Left hindlimb (tissue), 1 donor: ENCODE measurements around the gene ITCH.
"Not testable (repeated sequence)": the region's sequence is repeated elsewhere in the genome, so short reads cannot be mapped to it uniquely, and the experiment has no call there.

Experiments used
- DNase-seq: peaks from one replicate; pipeline ENCODE4 v3.0.0-alpha.2; 2018

The ITCH gene

GRCh38 chr20:34514897-34515483, 151.9 kb downstream of the ITCH start:
- DNase-seq, result no peak

- peak; percentile 64 for DNase-seq
Observed at GRCh38 chr20:34515484-34516246, 152.6 kb downstream of the ITCH start.

GRCh38 chr20:34516247-34517113, 153.4 kb downstream of the ITCH start, which contains the start of gene DYNLRB1:
DYNLRB1 (plus strand) TSS chr20:34516422; CDS start chr20:34516459, 37 bp downstream.
- DNase-seq, result peak; percentile 97

GRCh38 chr20:34517114-34517505, 154.0 kb downstream of the ITCH start:
- DNase-seq, result no peak

GRCh38 chr20:34518863-34519262, 155.8 kb downstream of the ITCH start:
- DNase-seq, result not testable (repeated sequence)

GRCh38 chr20:34519841-34520240, 156.8 kb downstream of the ITCH start:
- not testable (repeated sequence) for DNase-seq

GRCh38 chr20:34522969-34523871, 160.1 kb downstream of the ITCH start:
- no peak for DNase-seq

- DNase-seq, result no peak
Observed at GRCh38 chr20:34524426-34524825, 161.4 kb downstream of the ITCH start.

GRCh38 chr20:34525342-34525708, 162.3 kb downstream of the ITCH start:
- DNase-seq, result no peak

- DNase-seq, result no peak
Observed at GRCh38 chr20:34525709-34526416, 162.8 kb downstream of the ITCH start.

- no peak for DNase-seq
Observed at GRCh38 chr20:34526466-34526865, 163.4 kb downstream of the ITCH start.

- no peak for DNase-seq
Observed at GRCh38 chr20:34527016-34527415, 163.9 kb downstream of the ITCH start.

- no peak for DNase-seq
Observed at GRCh38 chr20:34528921-34529297, 165.8 kb downstream of the ITCH start.

GRCh38 chr20:34529742-34530141, 166.7 kb downstream of the ITCH start:
- no peak for DNase-seq

GRCh38 chr20:34530342-34530741, 167.3 kb downstream of the ITCH start:
- DNase-seq, result no peak

- no peak for DNase-seq
Observed at GRCh38 chr20:34531608-34532265, 168.7 kb downstream of the ITCH start.

- no peak for DNase-seq
Observed at GRCh38 chr20:34532320-34532719, 169.2 kb downstream of the ITCH start.

GRCh38 chr20:34532756-34533155, 169.7 kb downstream of the ITCH start:
- DNase-seq, result no peak

- no peak for DNase-seq
Observed at GRCh38 chr20:34534391-34535165, 171.5 kb downstream of the ITCH start.

GRCh38 chr20:34535301-34535840, 172.3 kb downstream of the ITCH start:
- DNase-seq, result no peak
